OCI-LY3 (cell line): ENCODE results near the gene CSF2RB.
"Not testable (repeated sequence)": the region's sequence is repeated elsewhere in the genome, so short reads cannot be mapped to it uniquely, and the experiment has no call there.

ENCODE experiments used
- H2AFZ ChIP-seq: fragments of 200-600, 300-600 bp; shearing (Covaris generic); 2 replicates; pipeline ENCODE4 v1.6.0; 2014; ENCODE audit warnings: antibody characterized with exemption, low read depth, low read length
- H3K27ac ChIP-seq: fragments of 200-600, 300-600 bp; sonication (generic); 2 replicates; pipeline ENCODE4 v1.5.1; 2014; ENCODE audit warnings: mild to moderate bottlenecking, low read length, moderate library complexity, mixed read lengths
- H3K27me3 ChIP-seq: fragments of 200-600, 300-600 bp; sonication (generic); 2 replicates; pipeline ENCODE4 v1.6.1; 2014; ENCODE audit warnings: low read depth, low read length, mixed read lengths
- H3K36me3 ChIP-seq: fragments of 200-600, 300-600 bp; sonication (generic); replicated peaks from 2 replicates; pipeline ENCODE3; 2014; ENCODE audit warnings: low read depth, low read length, mixed read lengths
- H3K4me1 ChIP-seq: fragments of 300-600, 200-600 bp; sonication (generic); 2 replicates; pipeline ENCODE4 v1.6.1; 2014; ENCODE audit warnings: low read length, mixed read lengths
- H3K4me2 ChIP-seq: fragments of 200-600, 300-600 bp; sonication (generic); 2 replicates; pipeline ENCODE4 v1.6.1; 2014; ENCODE audit warnings: low read length, mixed read lengths
- H3K4me3 ChIP-seq: fragments of 300-600, 200-600 bp; sonication (generic); 2 replicates; pipeline ENCODE4 v1.5.1; 2014; ENCODE audit warnings: antibody characterized with exemption, mild to moderate bottlenecking, low read length, moderate library complexity
- H3K79me2 ChIP-seq: fragments of 300-600, 200-600 bp; shearing (Covaris generic); 2 replicates; pipeline ENCODE4 v1.6.1; 2014; ENCODE audit warnings: mild to moderate bottlenecking, low read length, mixed read lengths
- H3K9ac ChIP-seq: fragments of 300-600, 200-600 bp; shearing (Covaris generic); 2 replicates; pipeline ENCODE4 v1.6.0; 2014; ENCODE audit warnings: mild to moderate bottlenecking, low read length, moderate library complexity
- H3K9me3 ChIP-seq: fragments of 200-600, 300-600 bp; shearing (Covaris generic); 2 replicates; pipeline ENCODE4 v1.6.1; 2014; ENCODE audit warnings: low read length, mixed read lengths; ENCODE audit not compliant: insufficient read depth
- H4K20me1 ChIP-seq: fragments of 200-600, 300-600 bp; sonication (generic); 2 replicates; pipeline ENCODE4 v1.6.1; 2016; ENCODE audit warnings: low read length, mixed read lengths; ENCODE audit not compliant: insufficient read depth
- CTCF ChIP-seq: fragments of 200-600, 300-600 bp; sonication (generic); IDR thresholded peaks from 2 replicates; pipeline ENCODE4 v1.5.1; 2014; ENCODE audit warnings: antibody characterized with exemption, low read length, low read depth
- EZH2phosphoT487 ChIP-seq: fragments of 200-600 bp; shearing (Covaris generic); IDR thresholded peaks from 2 replicates; pipeline ENCODE4 v1.6.1; 2018; ENCODE audit warnings: antibody characterized with exemption, mixed run types, low read depth

CSF2RB gene

DNA sequence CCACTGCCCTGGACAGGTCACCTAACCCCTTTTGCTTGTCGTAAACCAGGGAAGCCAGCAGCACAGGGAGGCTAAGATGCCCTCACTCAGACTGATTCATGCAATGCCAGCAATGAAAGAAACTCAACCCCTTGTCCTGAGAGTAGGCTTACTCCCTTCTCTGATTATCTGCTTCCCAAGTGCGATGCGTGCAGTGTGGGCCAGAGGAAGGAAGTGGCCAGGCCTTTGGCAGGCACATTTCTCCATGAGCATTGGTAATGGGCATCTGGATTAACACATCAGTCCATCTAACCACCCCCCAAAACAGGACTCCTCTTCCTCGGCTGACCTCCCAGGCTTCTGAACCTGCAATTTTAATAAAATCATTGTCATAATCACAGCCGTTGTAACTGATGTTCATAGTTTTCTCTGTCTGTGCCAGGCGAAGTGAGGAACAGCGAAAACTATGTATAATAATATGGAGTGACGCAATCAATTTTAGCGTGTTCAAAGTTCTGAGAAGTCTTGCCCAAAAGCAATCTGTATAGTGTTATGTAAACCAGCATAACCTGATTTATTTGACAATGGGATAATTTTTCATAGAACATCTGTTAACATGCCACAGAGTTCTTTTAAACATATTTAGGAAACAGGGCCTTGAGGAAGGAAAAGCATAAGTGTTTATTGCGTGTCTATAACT, 71.9 kb downstream of the CSF2RB start:
- Histone ChIP-seq H3K4me1 (no peaks in the 10 kb centered on the region), H3K36me3 (no peaks in the 10 kb centered on the region), H3K79me2 (no peaks in the 10 kb centered on the region), H3K9me3 (peaks cover 9% of the 10 kb centered on the region), H3K27ac (no peak overlapping the region), H3K27me3 (peaks cover 50% of the 10 kb centered on the region), H4K20me1 (no peaks in the 10 kb centered on the region), H2AFZ (no peak overlapping the region), H3K9ac (no peak overlapping the region), H3K4me3 (no peak overlapping the region), H3K4me2 (no peak overlapping the region)
- no peak for TF ChIP-seq CTCF
- TF ChIP-seq EZH2phosphoT487: no peak

DNA sequence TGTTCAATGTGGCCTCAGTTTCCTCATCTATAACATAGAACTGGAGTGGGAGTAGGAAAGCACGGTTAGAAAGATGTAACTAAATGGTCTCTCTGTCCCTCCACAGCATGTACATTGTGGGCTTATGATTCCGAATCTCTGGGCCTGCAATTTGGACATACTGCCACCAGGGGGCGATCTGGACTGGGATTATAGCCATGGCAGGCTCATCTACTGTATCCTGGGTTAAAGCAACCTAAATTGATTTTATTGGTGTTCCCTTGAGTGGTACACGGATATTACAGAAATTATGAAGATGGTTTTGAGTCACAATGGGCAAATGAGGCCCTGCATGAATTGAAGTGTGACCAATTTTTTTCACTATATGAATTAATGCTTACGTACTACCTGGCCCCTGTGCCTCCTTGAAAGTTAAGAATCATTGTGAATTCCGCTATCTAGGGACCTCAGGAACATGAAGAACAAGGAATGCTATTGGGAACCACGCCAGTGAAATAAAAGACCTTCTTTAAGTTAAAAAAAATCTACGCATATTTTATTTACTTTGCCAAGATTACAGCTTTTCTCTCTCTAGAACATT, 72.9 kb downstream of the CSF2RB start:
- Histone ChIP-seq H3K9me3 (peaks cover 9% of the 10 kb centered on the region), H3K27me3 (peaks cover 60% of the 10 kb centered on the region), H4K20me1 (no peaks in the 10 kb centered on the region), H3K4me2 (no peak overlapping the region), H3K36me3 (no peaks in the 10 kb centered on the region), H3K27ac (no peak overlapping the region), H3K4me3 (no peak overlapping the region), H3K4me1 (no peaks in the 10 kb centered on the region), H3K9ac (no peak overlapping the region), H2AFZ (no peak overlapping the region), H3K79me2 (no peaks in the 10 kb centered on the region)
- no peak for TF ChIP-seq EZH2phosphoT487
- peak; percentile 88 for TF ChIP-seq CTCF

DNA sequence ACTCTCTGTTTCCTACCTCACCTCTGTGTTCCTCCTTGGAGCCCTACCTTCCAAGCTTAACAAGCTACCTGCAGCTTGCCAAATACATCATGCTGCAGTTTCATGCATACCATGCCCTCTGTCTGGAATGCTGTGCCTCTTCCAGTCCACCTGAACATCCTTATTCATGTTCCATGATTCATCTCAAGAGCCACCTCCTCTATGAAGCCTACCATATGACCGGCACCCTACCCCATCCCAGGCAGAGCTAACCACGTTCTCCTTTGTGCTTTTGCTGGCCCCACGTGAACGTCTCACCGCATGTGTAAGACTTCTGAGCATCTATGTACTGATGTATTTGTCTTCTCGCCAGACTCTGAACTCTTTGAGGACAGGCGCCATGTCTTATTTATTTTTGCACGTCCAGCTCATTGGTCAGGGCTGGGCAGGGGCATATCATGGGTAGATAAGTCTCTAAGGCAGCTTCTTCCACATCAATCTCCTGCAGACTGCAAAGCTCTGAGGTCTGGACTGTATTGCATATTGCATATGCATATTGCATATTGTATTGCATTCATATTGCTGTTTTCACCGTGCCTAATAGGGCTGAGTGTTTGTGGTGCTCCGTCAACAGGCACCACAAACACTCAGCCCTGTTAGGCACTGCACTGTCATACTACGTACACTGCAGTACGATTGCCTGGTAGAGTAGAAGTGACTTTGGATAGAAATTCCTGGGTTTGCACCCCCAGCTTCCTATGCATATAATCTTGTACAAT, 74.8 kb downstream of the CSF2RB start:
- Histone ChIP-seq H2AFZ (no peak overlapping the region), H3K9ac (no peak overlapping the region), H3K4me1 (no peaks in the 10 kb centered on the region), H3K4me3 (no peak overlapping the region), H4K20me1 (no peaks in the 10 kb centered on the region), H3K27ac (no peak overlapping the region), H3K36me3 (no peaks in the 10 kb centered on the region), H3K27me3 (peaks cover 62% of the 10 kb centered on the region), H3K4me2 (no peak overlapping the region), H3K9me3 (peaks cover 9% of the 10 kb centered on the region), H3K79me2 (no peaks in the 10 kb centered on the region)
- TF ChIP-seq CTCF: no peak
- TF ChIP-seq EZH2phosphoT487: no peak

- H2AFZ ChIP-seq, H3K4me1 ChIP-seq, H3K27ac ChIP-seq, H3K79me2 ChIP-seq, H3K4me3 ChIP-seq, H3K36me3 ChIP-seq, H3K9me3 ChIP-seq, H4K20me1 ChIP-seq, H3K9ac ChIP-seq, H3K4me2 ChIP-seq: not testable (repeated sequence)
- H3K27me3 ChIP-seq: peaks cover 60% of the 10 kb centered on the region
Measured at GRCh38 chr22:36989012-36989411, 75.6 kb downstream of the CSF2RB start.
